T-helper 2 cell treated with Interferon-gamma antibody and Interleukin-4, amounts not matched to agents 100 ng/mL and 5 ng/mL, for 36 hours (primary cell): ENCODE results near the gene HSF5. TPM values are rescaled to one million over a fixed set of nuclear protein-coding genes. Genes with fewer than 3 reads are reported as not detected.
"Not testable (repeated sequence)": the region's sequence is repeated elsewhere in the genome, so short reads cannot be mapped to it uniquely, and the experiment has no call there.

Experiments
- intact Hi-C: fragments of 100-400 bp; cut with micrococcal nuclease; formaldehyde crosslinking; loops from one replicate; pipeline ENCODE4 v1.15.1; 2023
- total RNA-seq: library from RNA; stranded (reverse); gene quantifications from 2 replicates; pipeline ENCODE4 v1.2.3, GENCODE V29; 2022

The HSF5 gene
- total RNA-seq, 1 donor from 2014 or later: 1.2 TPM

DNA sequence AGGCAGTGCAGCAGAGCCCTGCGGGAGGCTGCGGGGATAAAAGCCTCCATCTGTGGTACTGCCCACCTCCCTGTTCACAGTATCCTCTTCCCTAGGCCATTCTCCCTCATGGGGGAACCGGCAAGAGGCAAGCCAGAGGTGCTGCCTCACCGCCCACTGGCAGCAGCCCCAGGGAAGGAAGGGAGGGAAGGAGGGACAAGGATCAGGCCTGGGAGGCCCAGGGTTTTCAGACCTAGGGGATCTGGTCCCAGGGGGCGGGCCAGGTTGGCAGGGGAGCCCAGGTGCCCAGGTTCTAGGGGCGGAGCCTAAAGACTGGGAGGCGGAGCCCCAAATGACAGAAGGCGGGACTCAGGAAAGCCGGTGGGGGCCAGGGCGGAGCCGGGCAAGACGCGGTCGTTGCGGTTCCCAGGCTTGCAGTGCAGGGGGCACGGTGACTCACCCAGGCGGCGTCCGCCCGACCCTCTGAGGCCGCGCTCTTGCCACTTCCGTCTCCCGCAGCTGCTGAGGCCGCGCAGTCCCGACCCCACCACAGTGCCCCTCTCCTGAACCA lies 29.2 kb upstream of the HSF5 start:
- intact Hi-C loops: loop anchor here (1.0 to 10.0 kb wide), 9 partner anchors 100 to 1267 kb away; partner anchors contain the start of genes GDPD1, RAD51C, RNF43 and SUPT4H1

DNA sequence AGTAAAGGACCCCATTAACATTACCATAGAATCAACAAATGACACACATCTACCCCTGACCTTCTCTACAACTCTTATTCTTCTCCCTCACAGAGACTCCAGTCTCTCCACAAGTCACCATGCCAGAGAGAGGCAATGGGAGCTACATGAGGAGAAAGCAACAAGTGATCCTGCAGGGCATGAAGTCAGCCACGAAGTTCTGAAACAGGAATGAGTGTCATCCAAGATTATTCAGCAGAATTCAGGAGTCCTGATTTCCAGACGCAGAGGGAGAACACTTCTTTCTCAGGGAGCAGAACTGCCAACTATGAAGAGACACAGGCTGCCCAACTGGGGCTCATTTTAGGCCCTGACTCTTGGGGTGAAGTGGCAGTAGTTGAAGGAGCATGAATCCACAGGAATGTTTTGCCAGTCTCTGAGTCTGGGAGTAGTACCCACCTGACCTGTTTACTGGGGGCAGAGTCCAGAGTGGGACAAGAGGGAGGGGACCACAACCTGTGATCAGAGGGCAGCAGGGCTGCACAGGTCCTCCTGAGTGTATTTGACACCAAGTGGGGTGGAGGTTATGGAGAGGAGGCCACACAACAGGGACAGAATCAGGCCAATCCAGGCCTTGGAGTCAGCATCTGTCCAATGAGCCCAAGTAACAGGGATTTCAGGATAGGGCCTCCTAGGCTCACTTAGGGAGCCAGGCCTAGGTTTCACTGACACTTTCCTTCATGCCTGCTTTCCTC lies 28.6 kb upstream of the HSF5 start:
- intact Hi-C loops: loop anchor here (1.0 to 10.0 kb wide), 9 partner anchors 100 to 1268 kb away; partner anchors contain the start of genes GDPD1, RAD51C, RNF43 and SUPT4H1

DNA sequence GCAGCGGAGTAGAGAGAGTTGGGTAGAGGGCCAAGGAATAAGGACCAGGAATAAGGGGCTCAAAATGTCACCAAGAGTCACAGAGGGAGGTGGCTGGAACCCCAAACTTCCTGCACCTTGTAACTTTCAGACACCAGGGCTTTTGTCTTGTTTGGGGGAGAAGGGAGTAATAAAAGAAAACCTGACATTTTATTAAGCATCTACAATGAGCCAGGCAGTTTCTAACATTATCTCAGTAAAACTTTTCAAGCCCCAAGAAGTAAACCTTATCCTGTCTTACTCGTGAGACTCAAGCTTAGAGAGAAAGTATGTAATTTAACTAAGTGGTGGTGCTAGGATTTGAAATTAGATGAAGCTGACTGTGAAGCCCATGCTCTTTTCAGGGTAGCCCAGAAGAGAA lies 27.1 kb upstream of the HSF5 start:
- intact Hi-C loops: loop anchor here (5.0 to 10.0 kb wide), 7 partner anchors 98 to 1270 kb away; partner anchors contain the start of genes GDPD1, RAD51C, RNF43 and SUPT4H1

DNA sequence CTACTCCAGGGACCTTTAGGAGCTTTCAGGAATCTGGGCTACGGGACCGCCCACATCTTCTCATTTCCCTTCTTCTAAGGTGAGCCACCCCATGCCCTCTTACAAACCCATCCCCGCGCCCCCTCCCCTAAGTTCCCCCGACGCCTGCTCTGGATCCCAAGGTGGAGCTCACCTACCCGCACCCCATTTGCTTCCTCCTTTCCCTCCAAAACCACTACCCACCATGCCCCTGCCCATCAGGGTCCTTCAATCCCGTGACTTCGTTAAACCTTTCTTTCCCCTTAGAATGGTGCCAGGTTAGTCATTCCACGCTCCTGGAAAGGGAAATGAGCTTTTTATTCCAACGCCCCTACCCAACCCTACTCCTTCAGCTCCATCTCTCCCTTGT lies 26.6 kb upstream of the HSF5 start:
- intact Hi-C loops: loop anchor here (5.0 to 10.0 kb wide), 7 partner anchors 97 to 1270 kb away; partner anchors contain the start of genes GDPD1, RAD51C, RNF43 and SUPT4H1

DNA sequence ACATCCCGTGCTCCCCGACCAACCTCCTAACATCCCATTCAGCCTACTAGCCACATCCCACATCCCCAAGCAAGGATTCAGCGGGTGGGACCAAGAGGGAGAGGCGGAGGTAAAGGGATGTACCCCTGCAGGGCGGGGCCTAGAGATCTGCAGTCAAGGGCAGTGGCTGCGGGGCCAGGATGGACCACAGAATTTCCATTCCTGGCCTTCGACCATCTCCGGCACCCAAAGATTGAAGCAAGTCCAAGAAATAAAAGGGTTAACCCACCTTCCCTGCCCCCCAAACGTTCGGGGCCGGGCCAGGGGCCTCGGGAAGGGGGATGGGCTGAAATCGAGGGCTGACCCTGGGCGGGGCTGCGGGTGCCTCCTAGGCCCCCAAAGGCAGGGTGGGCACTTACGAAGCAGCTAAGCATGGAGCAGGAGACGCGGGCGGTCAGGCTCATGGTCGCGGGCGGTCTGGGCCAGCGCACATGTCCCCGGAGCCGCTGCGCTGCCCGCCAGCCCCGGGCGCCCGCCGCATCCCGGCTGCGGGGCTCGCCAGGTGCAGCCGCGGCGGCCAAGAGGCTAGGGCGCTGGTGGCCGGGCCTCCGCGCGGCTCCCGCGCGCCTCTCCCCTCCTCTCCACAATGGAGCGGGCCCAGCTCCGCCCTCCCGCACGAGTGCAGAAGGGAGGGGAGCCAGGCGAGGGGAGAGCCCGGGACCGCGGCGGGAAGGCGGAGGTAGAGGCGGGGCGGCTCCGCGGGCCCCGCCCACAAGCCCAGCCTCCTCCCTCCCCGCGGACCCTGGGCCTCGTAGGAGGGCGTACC lies 26.0 kb upstream of the HSF5 start, which contains the start of gene MTMR4:
MTMR4 (minus strand) TSS at position 674 of the 805 bp plus-strand sequence; CDS start at position 443, 231 bp downstream.
- intact Hi-C loops: loop anchor here (10.0 kb wide), 2 partner anchors 821 to 1271 kb away; partner anchors contain the start of gene YPEL2

DNA sequence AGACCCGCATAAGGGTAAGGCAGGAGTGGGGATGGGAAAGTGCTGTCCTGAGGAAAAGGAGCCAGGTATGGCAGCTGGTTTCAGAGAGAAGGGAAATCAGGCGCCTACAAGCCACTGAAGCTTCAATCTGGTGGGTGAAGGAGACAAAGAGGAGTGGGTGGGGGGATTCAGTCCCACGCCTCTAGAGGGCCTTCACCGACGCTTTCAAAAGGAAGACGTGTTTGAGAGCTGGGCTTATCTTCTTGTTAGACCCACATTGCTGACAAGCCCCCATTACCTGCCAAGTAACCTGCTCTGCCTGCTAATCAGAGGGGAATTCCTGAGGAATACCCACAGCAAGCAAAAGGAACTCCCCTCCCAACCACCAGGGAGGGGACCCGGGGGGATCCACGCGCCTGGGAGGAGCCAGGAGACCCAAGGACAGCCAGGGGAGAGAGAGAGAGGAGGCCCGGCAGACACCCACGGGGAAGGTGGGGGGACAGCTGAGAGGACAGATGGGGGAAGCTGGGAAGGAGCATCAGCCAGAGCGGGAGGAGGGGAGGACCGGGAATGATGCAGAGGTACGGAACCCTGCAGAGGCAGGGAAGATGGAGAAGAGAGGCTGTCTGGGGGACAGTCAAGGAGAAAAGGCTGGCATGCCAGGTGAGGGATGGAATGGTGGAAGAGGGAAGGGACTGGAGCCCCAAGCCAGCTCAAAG lies 25.2 kb upstream of the HSF5 start:
- intact Hi-C loops: loop anchor here (10.0 kb wide), 2 partner anchors 821 to 1271 kb away; partner anchors contain the start of gene YPEL2

DNA sequence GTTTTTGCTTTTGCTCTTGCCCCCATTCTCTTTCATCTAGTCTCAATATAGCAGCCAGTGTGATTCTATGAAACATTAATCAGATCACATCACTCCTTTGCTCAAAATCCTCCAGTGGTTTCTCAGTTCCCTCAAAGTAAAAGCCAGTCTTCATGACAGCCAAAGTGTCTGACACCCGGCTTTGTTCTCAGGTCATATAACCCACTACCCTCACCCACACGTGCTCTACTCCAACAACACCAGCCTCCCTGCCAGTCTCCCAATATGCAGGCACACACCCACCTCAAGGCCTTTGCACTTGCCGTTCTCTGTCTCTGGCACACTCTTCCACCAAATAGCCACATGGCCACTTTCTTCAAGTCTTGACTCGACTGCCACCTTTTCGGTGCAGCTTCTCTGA lies 21.9 kb upstream of the HSF5 start:
- intact Hi-C loops: loop anchor here (10.0 kb wide), 2 partner anchors 825 to 1275 kb away; partner anchors contain the start of gene YPEL2

DNA sequence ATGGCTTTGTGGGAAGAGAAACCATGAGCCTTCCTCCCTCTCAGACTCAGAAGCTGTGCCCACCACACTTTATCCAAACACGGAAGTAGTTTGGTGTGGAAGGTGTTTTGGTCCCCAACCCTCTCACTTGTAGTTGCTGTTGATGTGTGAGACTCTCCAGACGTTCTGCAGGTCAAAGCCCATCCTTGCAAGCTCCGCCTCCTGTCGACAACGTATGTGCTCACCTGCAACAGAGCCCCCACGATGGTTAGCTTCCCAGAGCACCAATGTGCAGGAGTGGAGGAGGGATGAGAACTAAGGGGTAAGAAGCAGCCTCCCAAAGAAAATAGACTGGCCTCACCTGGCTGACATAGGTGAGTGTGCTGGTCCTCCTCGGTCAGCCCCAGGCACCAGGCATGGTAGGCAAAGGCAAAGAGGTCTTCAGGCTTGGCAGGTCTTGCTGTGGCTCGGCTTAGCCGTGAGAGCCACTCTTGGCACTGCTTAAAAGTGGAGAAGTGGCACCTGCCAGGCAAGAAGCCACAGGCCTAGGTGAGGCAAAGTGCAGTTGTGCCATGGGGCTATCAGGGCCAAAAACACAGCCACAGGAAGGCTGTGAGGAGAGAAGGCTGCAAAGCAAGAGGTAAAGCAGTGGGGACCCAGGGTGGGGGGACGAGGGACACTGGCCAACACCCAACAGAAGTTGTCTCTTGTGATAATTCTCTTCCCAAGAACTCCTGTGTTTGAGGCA lies 20.3 kb upstream of the HSF5 start:
- intact Hi-C loops: no loop called here

DNA sequence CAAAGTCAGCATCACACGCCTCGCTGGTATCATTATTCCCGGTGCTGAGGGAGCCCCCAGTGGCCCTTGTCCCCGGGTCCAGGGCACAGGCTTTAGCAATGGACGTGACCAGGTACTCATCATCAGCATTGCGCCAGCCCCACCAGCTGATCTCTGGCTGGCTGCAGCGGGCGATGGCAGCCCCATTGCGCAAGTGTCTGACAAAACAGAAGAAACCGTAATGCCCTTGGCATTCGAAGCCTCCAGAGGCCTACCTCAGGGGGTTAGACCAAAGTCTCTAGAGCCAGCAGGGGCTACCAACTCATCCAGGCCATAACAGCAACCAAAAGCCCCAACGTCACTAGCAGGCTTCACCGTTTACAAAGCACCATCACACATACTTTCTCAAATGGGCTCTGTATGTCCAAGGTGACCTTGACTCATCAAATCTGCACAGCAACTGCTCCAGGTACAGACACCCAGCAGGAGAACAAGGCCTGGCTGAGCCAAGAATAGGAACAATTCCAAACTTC lies 19.0 kb upstream of the HSF5 start:
- intact Hi-C loops: no loop called here

DNA sequence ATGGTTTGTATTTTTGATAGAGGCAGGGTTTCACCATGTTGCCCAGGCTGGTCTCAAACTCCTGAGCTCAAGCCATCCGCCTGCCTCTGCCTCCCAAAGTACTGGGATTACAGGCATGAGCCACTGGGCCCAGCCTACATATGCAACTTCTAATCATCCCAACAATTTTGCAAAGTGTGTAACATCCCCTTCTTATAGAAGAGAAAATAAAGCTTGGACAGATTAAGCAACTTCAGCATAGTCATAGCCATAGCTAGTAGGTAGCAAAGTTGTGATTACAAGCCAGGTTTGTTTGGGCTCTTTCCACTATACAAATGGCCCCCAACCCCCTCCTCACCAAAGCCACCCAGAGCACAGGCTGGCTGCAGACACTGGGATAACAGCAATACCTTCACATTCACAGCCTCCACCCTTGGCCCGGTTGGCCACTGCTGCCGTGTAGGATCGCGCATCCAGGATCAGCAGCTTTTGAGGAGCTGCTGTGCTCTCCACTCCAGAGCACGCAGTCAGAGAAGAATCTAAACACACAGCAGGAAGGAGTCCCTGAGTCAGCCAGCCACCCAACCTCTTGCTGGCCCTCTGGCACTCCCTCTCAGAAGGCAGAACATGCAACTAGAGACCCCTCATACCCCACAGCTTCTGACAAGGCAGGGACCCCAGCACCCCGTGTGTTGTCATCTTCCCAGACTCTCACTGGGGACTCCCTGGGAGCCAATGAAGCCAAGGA lies 18.3 kb upstream of the HSF5 start:
- intact Hi-C loops: no loop called here

DNA sequence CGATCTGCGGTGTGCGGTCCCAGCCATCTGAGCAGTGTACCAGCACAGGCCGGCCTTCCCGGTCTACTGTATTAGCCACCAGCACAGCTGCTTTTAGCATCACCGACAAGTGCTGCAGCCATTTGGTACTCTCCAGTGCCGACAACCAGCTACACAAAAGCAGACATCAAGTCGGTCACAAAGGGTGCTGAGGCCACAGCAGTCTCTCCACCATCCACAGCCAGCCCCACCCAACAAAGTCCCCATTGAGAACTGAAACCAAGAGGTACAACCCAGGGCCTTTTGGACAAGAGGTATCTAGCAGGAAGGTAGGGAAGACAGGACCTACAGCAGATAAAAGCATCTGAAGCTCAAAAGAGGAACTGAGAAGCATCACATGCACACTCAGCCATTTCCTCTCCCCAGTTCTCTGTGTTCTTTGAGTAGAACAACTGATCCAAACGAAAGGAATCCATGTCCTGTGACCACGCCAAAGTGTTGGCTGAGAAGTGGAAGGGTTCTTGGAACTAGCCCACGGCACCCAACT lies 16.7 kb upstream of the HSF5 start:
- intact Hi-C loops: no loop called here

DNA sequence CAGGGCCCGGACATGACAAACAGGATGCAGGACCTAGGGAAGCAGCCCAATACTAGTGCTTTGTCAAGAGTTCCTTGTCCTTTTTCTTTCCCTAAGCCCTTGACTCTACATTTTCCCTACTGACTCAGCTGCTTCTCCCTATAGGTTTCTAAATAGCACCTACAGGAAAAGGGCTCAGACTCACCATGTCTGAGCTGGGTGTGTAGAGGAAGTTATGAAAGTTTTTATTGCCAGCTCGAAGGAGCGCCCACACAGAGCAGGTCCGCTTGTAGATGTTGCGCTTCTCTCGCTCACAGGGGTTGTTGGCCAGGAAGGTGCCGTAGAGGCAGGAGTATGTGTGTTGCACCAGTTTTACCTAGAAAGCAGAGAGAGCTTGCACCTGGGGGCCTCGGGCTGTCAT lies 15.7 kb upstream of the HSF5 start:
- intact Hi-C loops: no loop called here

DNA sequence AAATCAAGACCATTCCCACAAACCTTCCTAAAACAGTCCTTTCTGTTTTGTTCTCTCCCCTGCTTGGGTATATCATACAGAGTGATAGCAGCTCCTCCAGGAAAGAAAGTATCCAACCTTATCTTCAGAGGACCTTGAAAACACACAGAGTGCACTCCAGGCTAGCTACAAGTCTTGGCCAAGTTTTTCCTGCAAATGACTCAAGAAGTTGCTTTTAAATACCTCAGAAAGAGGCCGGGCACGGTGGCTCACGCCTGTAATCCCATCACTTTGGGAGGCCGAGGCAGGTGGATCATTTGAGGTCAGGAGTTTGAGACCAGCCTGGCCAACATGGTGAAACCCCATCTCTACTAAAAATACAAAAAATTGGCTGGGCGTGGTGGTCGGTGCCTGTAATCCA lies 14.9 kb upstream of the HSF5 start:
- intact Hi-C loops: not testable (repeated sequence)

DNA sequence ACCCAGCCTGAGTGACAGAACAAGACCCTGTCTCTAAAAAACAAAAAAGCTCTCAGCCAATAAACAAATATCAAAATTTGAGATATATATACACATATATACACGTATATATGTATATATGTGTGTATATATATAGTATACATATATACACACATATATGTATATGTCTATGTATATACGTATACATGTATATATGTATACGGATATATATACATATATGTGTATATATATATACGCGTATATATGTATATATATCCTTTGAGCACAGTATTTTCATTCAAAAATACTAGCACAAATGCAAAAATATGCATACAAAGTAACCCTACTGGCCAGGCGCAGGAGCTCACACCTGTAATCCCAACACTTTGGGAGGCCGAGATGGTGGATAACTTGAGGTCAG lies 13.2 kb upstream of the HSF5 start:
- intact Hi-C loops: no loop called here

DNA sequence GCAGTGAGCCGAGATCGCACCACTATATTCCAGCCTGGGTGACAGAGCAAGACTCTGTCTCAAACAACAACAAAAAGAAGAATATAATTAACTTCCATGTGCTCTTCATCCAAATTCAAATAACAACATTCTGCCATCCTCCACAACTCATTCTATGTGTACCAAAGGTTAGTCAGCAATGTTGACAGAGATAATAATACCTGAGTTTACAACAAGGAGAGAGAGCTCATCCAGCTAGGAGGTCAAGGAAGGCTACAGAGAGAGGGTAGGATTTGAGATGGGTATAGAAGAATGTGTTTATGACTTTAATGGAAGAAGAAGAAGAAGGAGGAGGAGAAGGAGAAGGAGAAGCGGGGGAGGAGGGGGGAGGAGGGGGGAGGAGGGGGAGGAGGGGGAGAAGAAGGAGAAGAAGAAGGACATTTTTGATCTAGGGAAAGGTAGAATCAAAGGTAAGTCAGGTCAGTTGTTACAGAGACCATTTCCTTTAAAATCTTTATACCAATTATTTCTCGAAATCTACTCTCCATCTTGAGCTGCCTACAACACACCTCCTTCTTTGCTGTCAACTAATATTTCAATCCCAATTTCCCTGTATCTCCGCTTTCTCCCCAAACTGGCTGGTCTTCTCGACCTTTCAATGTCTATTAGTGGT lies 10.1 kb upstream of the HSF5 start:
- intact Hi-C loops: no loop called here

DNA sequence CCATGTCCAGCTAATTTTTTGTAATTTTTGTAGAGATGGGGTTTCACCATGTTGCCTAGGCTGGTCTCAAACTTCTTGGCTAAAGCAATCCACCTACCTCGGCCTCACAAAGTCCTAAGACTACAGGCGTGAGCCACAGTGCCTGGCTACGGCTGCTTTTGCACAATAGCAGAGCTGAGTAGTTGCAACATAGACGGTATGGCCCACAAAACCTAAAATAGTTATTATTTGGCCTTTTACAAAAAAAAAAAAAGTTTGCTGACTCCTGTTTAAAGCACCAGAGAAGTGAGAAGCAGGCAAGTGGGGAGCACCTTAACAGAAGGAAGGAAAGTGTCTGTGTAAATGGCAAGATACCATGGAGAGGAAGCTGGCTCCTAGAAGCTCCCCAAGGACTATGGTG lies 5.3 kb upstream of the HSF5 start:
- intact Hi-C loops: no loop called here

DNA sequence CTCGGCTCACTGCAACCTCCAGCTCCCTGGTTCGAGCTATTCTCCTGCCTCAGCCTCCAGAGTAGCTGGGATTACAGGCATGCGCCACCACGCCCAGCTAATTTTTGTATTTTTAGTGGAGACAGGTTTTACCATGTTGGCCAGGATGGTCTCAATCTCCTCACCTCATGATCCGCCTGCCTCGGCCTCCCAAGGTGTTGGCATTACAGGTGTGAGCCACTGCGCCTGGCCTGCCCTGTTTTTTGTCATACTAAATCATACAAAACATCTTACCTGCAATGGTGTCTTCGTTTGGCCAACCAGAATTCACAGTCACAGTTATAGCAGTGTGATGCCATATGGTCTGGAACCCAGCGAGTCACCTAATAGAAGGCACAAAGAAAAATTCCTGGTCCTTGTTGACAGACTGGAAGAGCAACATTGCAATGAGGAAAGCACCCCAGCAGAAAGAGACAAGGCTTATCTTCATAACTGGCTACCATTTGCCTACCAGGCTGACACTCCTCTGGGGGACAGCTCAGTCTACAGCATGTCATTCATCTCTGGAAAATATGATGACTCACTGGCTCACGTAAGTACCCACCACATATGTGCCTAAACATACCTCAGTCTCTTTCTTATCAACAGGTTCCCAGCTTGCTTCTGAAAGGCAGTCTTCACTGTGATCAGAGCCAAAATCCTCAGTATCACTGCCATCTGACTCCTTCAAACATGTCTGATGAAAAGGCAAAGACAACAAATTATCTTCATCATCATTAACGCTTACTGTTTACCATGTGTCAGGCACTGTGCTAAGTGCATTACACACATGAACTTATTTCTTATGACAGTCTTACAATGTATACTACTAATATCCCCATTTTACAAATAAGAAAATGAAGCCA lies 4.3 kb upstream of the HSF5 start:
- intact Hi-C loops: no loop called here
